ENCODE data around the gene DCDC2C. TPM values are rescaled to one million over a fixed set of nuclear protein-coding genes. Genes with fewer than 3 reads are reported as not detected.

Gene DCDC2C
- total RNA-seq, 1 donor from 2014 or later: not detected

- H3K27me3 Mint-ChIP-seq: peaks cover 4% of the 10 kb centered on the region
- CTCF ChIA-PET: no interaction called here
These were observed 9.0 kb downstream of the DCDC2C start for GRCh38 chr2:3712424-3712823.

GRCh38 chr2:3712831-3713503 is 9.6 kb downstream of the DCDC2C start:
- peaks cover 2% of the 10 kb centered on the region for H3K9me3 Mint-ChIP-seq
- ATAC-seq (ENCODE audit: low read depth): no peak
- no peak overlapping the region for H3K4me3 Mint-ChIP-seq
- peaks cover 2% of the 10 kb centered on the region for H3K27me3 Mint-ChIP-seq
- intact Hi-C loops (cut with micrococcal nuclease): no loop called here
- H3K27ac Mint-ChIP-seq: no peak overlapping the region
- ChIA-PET CTCF (no interaction called here), POLR2A (no interaction called here)
- no peak for DNase-seq
- TF ChIP-seq CTCF (IDR thresholded peaks at IDR 0.05): no peak
- no peaks in the 10 kb centered on the region for H3K36me3 Mint-ChIP-seq (ENCODE audit: low read depth)
- H3K4me1 Mint-ChIP-seq: no peaks in the 10 kb centered on the region

More at GRCh38 chr2:3712424-3712823, 9.0 kb downstream of the DCDC2C start:
- ATAC-seq (ENCODE audit: low read depth) (no peak), DNase-seq (no peak)
- POLR2A ChIA-PET: no interaction called here
- intact Hi-C loops (cut with micrococcal nuclease): no loop called here
- peaks cover 2% of the 10 kb centered on the region for H3K9me3 Mint-ChIP-seq
- no peaks in the 10 kb centered on the region for H3K4me1 Mint-ChIP-seq
- no peak for TF ChIP-seq CTCF (IDR thresholded peaks at IDR 0.05)
- no peak overlapping the region for H3K4me3 Mint-ChIP-seq
- no peak overlapping the region for H3K27ac Mint-ChIP-seq
- no peaks in the 10 kb centered on the region for H3K36me3 Mint-ChIP-seq (ENCODE audit: low read depth)

GRCh38 chr2:3718679-3719078 is 15.3 kb downstream of the DCDC2C start:
- H3K9me3 Mint-ChIP-seq: peaks cover 13% of the 10 kb centered on the region
- H3K36me3 Mint-ChIP-seq (ENCODE audit: low read depth): no peaks in the 10 kb centered on the region
- no peak for ATAC-seq (ENCODE audit: low read depth)
- ChIA-PET CTCF (no interaction called here), POLR2A (no interaction called here)
- no peak overlapping the region for H3K27ac Mint-ChIP-seq
- no peaks in the 10 kb centered on the region for H3K4me1 Mint-ChIP-seq
- no peak for TF ChIP-seq CTCF (IDR thresholded peaks at IDR 0.05)
- no peak for DNase-seq
- no peak overlapping the region for H3K4me3 Mint-ChIP-seq
- H3K27me3 Mint-ChIP-seq: peaks cover 7% of the 10 kb centered on the region
- intact Hi-C loops (cut with micrococcal nuclease): no loop called here

- H3K36me3 Mint-ChIP-seq (ENCODE audit: low read depth): no peaks in the 10 kb centered on the region
- H3K27ac Mint-ChIP-seq: no peak overlapping the region
- peaks cover 13% of the 10 kb centered on the region for H3K9me3 Mint-ChIP-seq
- no peak for ATAC-seq (ENCODE audit: low read depth)
- H3K4me1 Mint-ChIP-seq: no peaks in the 10 kb centered on the region
- no peak for TF ChIP-seq CTCF (IDR thresholded peaks at IDR 0.05)
- H3K27me3 Mint-ChIP-seq: peaks cover 15% of the 10 kb centered on the region
- ChIA-PET CTCF (no interaction called here), POLR2A (no interaction called here)
- DNase-seq: no peak
- no peak overlapping the region for H3K4me3 Mint-ChIP-seq
- intact Hi-C loops (cut with micrococcal nuclease): no loop called here
These were observed 21.6 kb downstream of the DCDC2C start for GRCh38 chr2:3725002-3725401.

- H3K9me3 Mint-ChIP-seq: peaks cover 7% of the 10 kb centered on the region
- POLR2A ChIA-PET: no interaction called here
- no peak overlapping the region for H3K4me3 Mint-ChIP-seq
- no peaks in the 10 kb centered on the region for H3K4me1 Mint-ChIP-seq
- peaks cover 15% of the 10 kb centered on the region for H3K27me3 Mint-ChIP-seq
- intact Hi-C loops (cut with micrococcal nuclease): no loop called here
- CTCF ChIA-PET: no interaction called here
- TF ChIP-seq CTCF (IDR thresholded peaks at IDR 0.05): no peak
- H3K27ac Mint-ChIP-seq: no peak overlapping the region
- DNase-seq: no peak
- H3K36me3 Mint-ChIP-seq (ENCODE audit: low read depth): no peaks in the 10 kb centered on the region
- no peak for ATAC-seq (ENCODE audit: low read depth)
These were observed 22.3 kb downstream of the DCDC2C start for GRCh38 chr2:3725458-3726250.

All from activated B cell treated with CpG ODN at 0.5 μM for 24 hours (primary cell).